ENCODE results near the gene NR1H4. TPM values are rescaled to one million over a fixed set of nuclear protein-coding genes. Genes with fewer than 3 reads are reported as not detected.

NR1H4 gene
- total and polyA plus RNA-seq, 2 of the 8 experiments (the other 6 are each of a cell fraction or from before 2014, with no cell fraction given), result not detected

DNA sequence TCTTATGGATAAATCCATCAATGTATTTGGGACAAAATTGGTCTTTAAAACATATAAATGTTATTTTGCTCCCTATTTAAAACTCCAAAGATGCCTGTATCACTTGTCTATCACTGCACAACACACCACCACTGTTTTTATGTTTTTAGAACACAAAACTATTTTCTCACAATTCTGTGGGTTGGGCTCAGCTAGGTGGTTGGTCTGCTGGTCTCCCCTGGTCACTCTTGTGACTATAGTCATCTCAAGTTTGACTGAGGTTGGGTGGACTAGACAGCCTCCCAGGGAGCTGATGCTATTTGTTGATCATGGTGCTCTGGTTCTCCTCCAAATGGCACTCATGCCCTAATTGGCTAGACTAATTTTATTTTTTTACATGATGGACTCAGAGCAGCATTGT lies 39.5 kb upstream of the NR1H4 start (continued):
- TF ChIP-seq ATF2 (IDR thresholded peaks at IDR 0.05; ENCODE audit: low read length) (no peak), TCF12 (IDR thresholded peaks at IDR 0.05; ENCODE audit: low read depth, low read length) (no peak), SP2 (IDR thresholded peaks at IDR 0.05; ENCODE audit: low read length) (no peak), NRF1 (IDR thresholded peaks at IDR 0.05; ENCODE audit: low read depth, low read length) (no peak), GABPA (IDR thresholded peaks at IDR 0.05; ENCODE audit: borderline replicate concordance, insufficient read depth, low read length) (no peak), POLR2AphosphoS5 (IDR thresholded peaks at IDR 0.05; ENCODE audit: low read depth, low read length) (no peak)

Measured in H1 (cell line).